Measurements from ENCODE around the gene ARHGEF7. TPM values are rescaled to one million over a fixed set of nuclear protein-coding genes. Genes with fewer than 3 reads are reported as not detected.

Gene ARHGEF7
- total RNA-seq, 1 donor, result 52.2 TPM

GRCh38 chr13:111242585-111242984, 127.5 kb downstream of the ARHGEF7 start:
- no peak overlapping the region for H3K4me3 ChIP-seq (ENCODE audit: low read depth, low read length)
- TF ChIP-seq CTCF (IDR thresholded peaks at IDR 0.05; ENCODE audit: insufficient read depth, low read depth, low read length), result no peak
- DNase-seq (ENCODE audit: low read depth), result no peak

- TF ChIP-seq CTCF (IDR thresholded peaks at IDR 0.05; ENCODE audit: insufficient read depth, low read depth, low read length), result no peak
- DNase-seq (ENCODE audit: low read depth), result no peak
- no peak overlapping the region for H3K4me3 ChIP-seq (ENCODE audit: low read depth, low read length)
Measured at GRCh38 chr13:111243981-111244380, 128.9 kb downstream of the ARHGEF7 start.

GRCh38 chr13:111245576-111246384, 130.7 kb downstream of the ARHGEF7 start:
- no peak for TF ChIP-seq CTCF (IDR thresholded peaks at IDR 0.05; ENCODE audit: insufficient read depth, low read depth, low read length)
- H3K4me3 ChIP-seq (ENCODE audit: low read depth, low read length), result no peak overlapping the region
- peak; percentile 3 for DNase-seq (ENCODE audit: low read depth)

- no peak for DNase-seq (ENCODE audit: low read depth)
- TF ChIP-seq CTCF (IDR thresholded peaks at IDR 0.05; ENCODE audit: insufficient read depth, low read depth, low read length), result no peak
Measured at GRCh38 chr13:111247552-111247951, 132.4 kb downstream of the ARHGEF7 start.

GRCh38 chr13:111248822-111249221, 133.7 kb downstream of the ARHGEF7 start:
- no peak overlapping the region for H3K4me3 ChIP-seq (ENCODE audit: low read depth, low read length)
- no peak for TF ChIP-seq CTCF (IDR thresholded peaks at IDR 0.05; ENCODE audit: insufficient read depth, low read depth, low read length)
- no peak for DNase-seq (ENCODE audit: low read depth)

More at GRCh38 chr13:111247552-111247951, 132.4 kb downstream of the ARHGEF7 start:
- H3K4me3 ChIP-seq (ENCODE audit: low read depth, low read length), result no peak overlapping the region

- no peak overlapping the region for H3K4me3 ChIP-seq (ENCODE audit: low read depth, low read length)
- DNase-seq (ENCODE audit: low read depth), result no peak
- TF ChIP-seq CTCF (IDR thresholded peaks at IDR 0.05; ENCODE audit: insufficient read depth, low read depth, low read length), result no peak
Measured at GRCh38 chr13:111249637-111250360, 134.7 kb downstream of the ARHGEF7 start.
